Measurements from ENCODE around the gene ANTXRL. TPM values are rescaled to one million over a fixed set of nuclear protein-coding genes. Genes with fewer than 3 reads are reported as not detected.

The ANTXRL gene
- total and polyA plus RNA-seq, 2 of the 8 experiments (the other 6 are each of a cell fraction or from before 2014, with no cell fraction given): not detected

GRCh38 chr10:46314071-46314470, 27.3 kb downstream of the ANTXRL start:
- no peak overlapping the region for H3K9ac ChIP-seq (replicated peaks in 1 of 4; ENCODE audit: extremely low read depth in 1 of 4, low read depth in 3 of 4, low read length in 3 of 4)
- no peaks in the 10 kb centered on the region for H4K20me1 ChIP-seq (replicated peaks in 1 of 2; ENCODE audit: control insufficient read depth in 1 of 2, insufficient read depth in 2 of 2, low read length in 2 of 2)
- H2BK12ac ChIP-seq (ENCODE audit: low read depth, low read length): no peak overlapping the region; the same call in 1 of the 2 replicates
- 0 out of 2 replicates have a peak overlapping the region, but pooled peaks have one; percentile 67 for H2AK5ac ChIP-seq (ENCODE audit: low read depth, low read length)
- H2AFZ ChIP-seq (ENCODE audit: low read length): no peak overlapping the region; the same call in 1 of the 2 replicates
- no peak overlapping the region for H4K5ac ChIP-seq (ENCODE audit: insufficient read length, low read depth, low read length)
- no peak overlapping the region for H3K4me2 ChIP-seq (ENCODE audit: insufficient read depth in 1 of 2, low read depth in 2 of 2, low read length in 2 of 2)
- peaks cover 0 to 12% (median 2%) of the 10 kb centered on the region in 4 experiments; a peak in 2 of 7 replicates for H3K4me1 ChIP-seq (replicated peaks in 1 of 4; ENCODE audit: control insufficient read depth in 3 of 4, insufficient read depth in 4 of 4, low read length in 3 of 4)
- no peaks in the 10 kb centered on the region for H3K79me2 ChIP-seq (ENCODE audit: control insufficient read depth in 1 of 2, insufficient read depth in 2 of 2, low read length in 2 of 2)
- H2BK120ac ChIP-seq (replicated peaks; ENCODE audit: low read depth, low read length): no peak overlapping the region
- H3K14ac ChIP-seq (ENCODE audit: insufficient read length): no peak overlapping the region
- H3K36me3 ChIP-seq (ENCODE audit: control insufficient read depth in 2 of 4, insufficient read depth in 4 of 4, low read length in 3 of 4): no peaks in the 10 kb centered on the region
- H3K27ac ChIP-seq (ENCODE audit: low read depth, low read length): no peak overlapping the region
- WGBS, 2 experiments (ENCODE audit: extremely low coverage in 1 of 2, insufficient coverage in 1 of 2, insufficient read length in 1 of 2, insufficient replicate concordance in 2 of 2, low coverage in 1 of 2, low lambda C conversion rate in 2 of 2, missing lambda C conversion rate in 1 of 2): 87% methylated on average over 8 of the region's 8 CpGs; no CpG with 5 or more reads in 1 of the 2 experiments
- H3K4me3 ChIP-seq (ENCODE audit: extremely low read depth in 1 of 4, insufficient read depth in 2 of 4, low read depth in 3 of 4, low read length in 4 of 4): no peak overlapping the region
- H3K4ac ChIP-seq (replicated peaks; ENCODE audit: insufficient read length, low read depth, low read length): no peak overlapping the region
- H2BK20ac ChIP-seq (ENCODE audit: low read length): peak overlapping the region; percentile 16; the same call in 1 of the 2 replicates
- H3K18ac ChIP-seq (ENCODE audit: extremely low read depth, low read length): no peak overlapping the region
- no peaks in the 10 kb centered on the region for H3K79me1 ChIP-seq (ENCODE audit: low read depth, low read length)
- no peak overlapping the region for H4K91ac ChIP-seq (replicated peaks; ENCODE audit: insufficient read length, low read length)
- no peaks in the 10 kb centered on the region for H3K9me3 ChIP-seq (ENCODE audit: insufficient read depth in 2 of 2, low read depth in 1 of 2, low read length in 1 of 2)
- no peaks in the 10 kb centered on the region; a peak in 1 of 7 replicates for H3K27me3 ChIP-seq (replicated peaks in 1 of 4; ENCODE audit: control insufficient read depth in 3 of 4, extremely low read depth in 1 of 4, insufficient read depth in 3 of 4, low read length in 3 of 4)
- no peak overlapping the region for H2BK15ac ChIP-seq (ENCODE audit: low read length)
- DNase-seq (ENCODE audit: low read depth in 1 of 2, low spot score in 2 of 2): no peak
- H3K23me2 ChIP-seq (ENCODE audit: low read depth, low read length): no peaks in the 10 kb centered on the region
- H2BK5ac ChIP-seq (ENCODE audit: low read depth, low read length): no peak overlapping the region
- no peak for FAIRE-seq
- POLR2A ChIA-PET (ENCODE audit: partially characterized antibody): interaction anchor here (0.5 kb wide), 1 partner anchor 1407 kb away, joined by 3 read pairs; no protein-coding TSS in a partner anchor
- no peak overlapping the region for H3K23ac ChIP-seq (ENCODE audit: insufficient read length)
- CTCF ChIA-PET (ENCODE audit: partially characterized antibody): interaction anchor here (1.3 kb wide), 1 partner anchor 18 kb away, joined by 5 read pairs; no protein-coding TSS in a partner anchor
- no peak overlapping the region for H3K56ac ChIP-seq (replicated peaks; ENCODE audit: insufficient read length, low read depth, low read length)
- TF ChIP-seq SP1 (IDR thresholded peaks at IDR 0.05; ENCODE audit: low read depth, low read length) (no peak), MAX (IDR thresholded peaks at IDR 0.05) (0 out of 2 replicates have a peak, but pooled peaks have one; percentile 11), TBP (IDR thresholded peaks at IDR 0.05; ENCODE audit: low read depth, low read length) (no peak), RXRA (IDR thresholded peaks at IDR 0.05; ENCODE audit: insufficient read depth, low read depth, low read length) (no peak), JUN (IDR thresholded peaks at IDR 0.05; ENCODE audit: low read depth, low read length) (no peak), SIRT6 (IDR thresholded peaks at IDR 0.05; ENCODE audit: low read length) (no peak), SP2 (IDR thresholded peaks at IDR 0.05; ENCODE audit: low read length) (no peak)
- no peak overlapping the region for H4K8ac ChIP-seq (ENCODE audit: extremely low read depth, insufficient read depth, low read length)

Data from H1 (cell line).